ENCODE measurements around the gene ELOVL2.

DNA sequence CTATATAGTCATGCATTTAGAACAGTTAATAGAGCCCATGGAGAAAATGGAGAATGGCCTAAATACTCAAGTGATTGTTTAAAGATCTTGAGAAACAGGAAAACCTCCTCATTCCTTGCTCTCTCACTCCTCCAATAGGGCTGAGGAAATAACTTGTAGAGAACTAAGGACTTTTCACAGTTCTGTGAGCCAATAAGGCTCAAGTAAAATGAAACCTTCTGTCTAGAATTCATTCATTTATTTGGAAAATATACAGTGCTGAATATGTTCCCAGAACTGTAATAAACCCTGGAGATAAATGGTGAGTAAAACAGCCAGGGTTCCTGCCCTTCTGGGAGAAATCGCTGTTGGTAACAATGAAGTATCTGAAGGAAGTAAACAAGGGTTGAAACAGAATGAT lies 35.3 kb downstream of the ELOVL2 start:
- TF ChIP-seq, protein P1, sequence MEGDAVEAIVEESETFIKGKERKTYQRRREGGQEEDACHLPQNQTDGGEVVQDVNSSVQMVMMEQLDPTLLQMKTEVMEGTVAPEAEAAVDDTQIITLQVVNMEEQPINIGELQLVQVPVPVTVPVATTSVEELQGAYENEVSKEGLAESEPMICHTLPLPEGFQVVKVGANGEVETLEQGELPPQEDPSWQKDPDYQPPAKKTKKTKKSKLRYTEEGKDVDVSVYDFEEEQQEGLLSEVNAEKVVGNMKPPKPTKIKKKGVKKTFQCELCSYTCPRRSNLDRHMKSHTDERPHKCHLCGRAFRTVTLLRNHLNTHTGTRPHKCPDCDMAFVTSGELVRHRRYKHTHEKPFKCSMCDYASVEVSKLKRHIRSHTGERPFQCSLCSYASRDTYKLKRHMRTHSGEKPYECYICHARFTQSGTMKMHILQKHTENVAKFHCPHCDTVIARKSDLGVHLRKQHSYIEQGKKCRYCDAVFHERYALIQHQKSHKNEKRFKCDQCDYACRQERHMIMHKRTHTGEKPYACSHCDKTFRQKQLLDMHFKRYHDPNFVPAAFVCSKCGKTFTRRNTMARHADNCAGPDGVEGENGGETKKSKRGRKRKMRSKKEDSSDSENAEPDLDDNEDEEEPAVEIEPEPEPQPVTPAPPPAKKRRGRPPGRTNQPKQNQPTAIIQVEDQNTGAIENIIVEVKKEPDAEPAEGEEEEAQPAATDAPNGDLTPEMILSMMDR (IDR thresholded peaks at IDR 0.05 in 2 of 3, conservative IDR thresholded peaks at IDR 0.05 in 1 of 3; ENCODE audit: borderline replicate concordance in 1 of 3, insufficient read depth in 1 of 3, low read depth in 2 of 3, low read length in 2 of 3): no peak
- TF ChIP-seq, protein P2, sequence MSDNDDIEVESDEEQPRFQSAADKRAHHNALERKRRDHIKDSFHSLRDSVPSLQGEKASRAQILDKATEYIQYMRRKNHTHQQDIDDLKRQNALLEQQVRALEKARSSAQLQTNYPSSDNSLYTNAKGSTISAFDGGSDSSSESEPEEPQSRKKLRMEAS (IDR thresholded peaks at IDR 0.05): no peak
- TF ChIP-seq EZH2 (IDR thresholded peaks at IDR 0.05): no peak
- no peak for TF ChIP-seq POLR2A (IDR thresholded peaks at IDR 0.05; ENCODE audit: borderline replicate concordance, extremely low read depth, insufficient read depth, insufficient read length)
- TF ChIP-seq SRF (IDR thresholded peaks at IDR 0.05; ENCODE audit: low read depth): no peak
- TF ChIP-seq, protein P3, sequence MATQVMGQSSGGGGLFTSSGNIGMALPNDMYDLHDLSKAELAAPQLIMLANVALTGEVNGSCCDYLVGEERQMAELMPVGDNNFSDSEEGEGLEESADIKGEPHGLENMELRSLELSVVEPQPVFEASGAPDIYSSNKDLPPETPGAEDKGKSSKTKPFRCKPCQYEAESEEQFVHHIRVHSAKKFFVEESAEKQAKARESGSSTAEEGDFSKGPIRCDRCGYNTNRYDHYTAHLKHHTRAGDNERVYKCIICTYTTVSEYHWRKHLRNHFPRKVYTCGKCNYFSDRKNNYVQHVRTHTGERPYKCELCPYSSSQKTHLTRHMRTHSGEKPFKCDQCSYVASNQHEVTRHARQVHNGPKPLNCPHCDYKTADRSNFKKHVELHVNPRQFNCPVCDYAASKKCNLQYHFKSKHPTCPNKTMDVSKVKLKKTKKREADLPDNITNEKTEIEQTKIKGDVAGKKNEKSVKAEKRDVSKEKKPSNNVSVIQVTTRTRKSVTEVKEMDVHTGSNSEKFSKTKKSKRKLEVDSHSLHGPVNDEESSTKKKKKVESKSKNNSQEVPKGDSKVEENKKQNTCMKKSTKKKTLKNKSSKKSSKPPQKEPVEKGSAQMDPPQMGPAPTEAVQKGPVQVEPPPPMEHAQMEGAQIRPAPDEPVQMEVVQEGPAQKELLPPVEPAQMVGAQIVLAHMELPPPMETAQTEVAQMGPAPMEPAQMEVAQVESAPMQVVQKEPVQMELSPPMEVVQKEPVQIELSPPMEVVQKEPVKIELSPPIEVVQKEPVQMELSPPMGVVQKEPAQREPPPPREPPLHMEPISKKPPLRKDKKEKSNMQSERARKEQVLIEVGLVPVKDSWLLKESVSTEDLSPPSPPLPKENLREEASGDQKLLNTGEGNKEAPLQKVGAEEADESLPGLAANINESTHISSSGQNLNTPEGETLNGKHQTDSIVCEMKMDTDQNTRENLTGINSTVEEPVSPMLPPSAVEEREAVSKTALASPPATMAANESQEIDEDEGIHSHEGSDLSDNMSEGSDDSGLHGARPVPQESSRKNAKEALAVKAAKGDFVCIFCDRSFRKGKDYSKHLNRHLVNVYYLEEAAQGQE (IDR thresholded peaks at IDR 0.05; ENCODE audit: low read depth): no peak
- TF ChIP-seq EZH2phosphoT487 (IDR thresholded peaks at IDR 0.05; ENCODE audit: borderline replicate concordance): no peak
- TF ChIP-seq, protein P4, sequence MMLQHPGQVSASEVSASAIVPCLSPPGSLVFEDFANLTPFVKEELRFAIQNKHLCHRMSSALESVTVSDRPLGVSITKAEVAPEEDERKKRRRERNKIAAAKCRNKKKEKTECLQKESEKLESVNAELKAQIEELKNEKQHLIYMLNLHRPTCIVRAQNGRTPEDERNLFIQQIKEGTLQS (IDR thresholded peaks at IDR 0.05): no peak
- no peak for TF ChIP-seq SP1 (IDR thresholded peaks at IDR 0.05; ENCODE audit: low read depth)
- no peak for TF ChIP-seq ZNF274 (IDR thresholded peaks at IDR 0.05; ENCODE audit: low read depth, low read length)
- TF ChIP-seq TCF7L2 (IDR thresholded peaks at IDR 0.05; ENCODE audit: borderline replicate concordance, extremely low read depth, insufficient read depth, insufficient read length): no peak
